Measurements from ENCODE around the gene SORCS2.
A peak's percentile ranks its signal among the peaks of the same experiment; 100 is the strongest.

Gene SORCS2

DNA sequence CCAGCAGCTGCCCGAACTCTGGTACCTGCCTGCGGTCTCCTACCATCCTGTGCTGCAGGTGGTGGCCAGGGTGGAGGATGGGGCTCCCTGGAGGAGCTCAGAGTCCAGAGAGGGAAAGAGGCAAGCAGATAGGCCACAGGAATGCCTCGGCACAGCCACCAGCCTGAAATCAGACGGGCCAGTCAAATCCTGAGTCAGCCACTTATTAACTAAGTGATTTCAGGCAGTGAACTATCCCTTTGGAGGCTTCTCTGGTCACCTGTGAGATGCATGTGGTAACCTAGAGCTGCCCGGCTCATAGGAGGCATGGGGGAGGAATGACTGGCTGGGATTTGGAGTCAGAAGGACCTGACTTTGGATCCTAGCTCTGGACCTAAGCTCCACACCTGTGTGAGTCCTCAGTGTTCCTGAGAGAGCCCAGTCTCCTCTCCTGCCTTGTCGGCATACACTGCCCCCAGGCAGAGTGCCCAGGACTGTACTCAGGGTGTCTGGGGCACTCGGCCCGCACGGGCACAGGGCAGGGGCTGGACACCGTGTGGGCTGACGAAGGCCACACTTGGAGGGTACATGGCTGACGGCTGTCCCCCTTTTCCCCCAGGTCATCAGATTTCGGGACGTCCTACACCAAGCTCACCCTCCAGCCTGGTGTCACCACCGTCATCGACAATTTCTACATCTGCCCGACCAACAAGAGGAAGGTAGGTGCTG, 338.7 kb downstream of the SORCS2 start:
- no peak for DNase-seq (ENCODE audit: low read depth)

- no peak for DNase-seq (ENCODE audit: low read depth)
These were observed 339.3 kb downstream of the SORCS2 start for GRCh38 chr4:7531640-7531994.

DNA sequence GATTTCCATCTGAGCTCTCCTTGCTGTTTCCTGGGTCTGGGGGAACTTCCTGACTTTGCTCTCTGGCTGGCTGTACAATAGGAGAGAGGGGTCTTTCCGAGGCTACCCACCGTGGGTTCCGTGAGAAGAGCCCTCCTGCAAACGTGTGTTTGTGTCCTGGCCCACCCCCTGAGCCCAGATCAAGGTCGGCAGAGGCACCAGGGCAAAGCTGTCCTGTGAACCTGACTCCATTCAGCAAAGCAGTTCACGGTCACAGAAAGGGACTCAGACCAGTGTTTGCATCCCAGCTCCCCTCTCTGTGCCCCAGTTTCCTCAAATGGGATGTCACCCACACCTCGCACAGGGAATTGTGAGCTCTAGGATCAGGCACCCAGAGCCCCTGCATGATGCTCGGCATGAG, 339.7 kb downstream of the SORCS2 start:
- no peak for DNase-seq (ENCODE audit: low read depth)

DNA sequence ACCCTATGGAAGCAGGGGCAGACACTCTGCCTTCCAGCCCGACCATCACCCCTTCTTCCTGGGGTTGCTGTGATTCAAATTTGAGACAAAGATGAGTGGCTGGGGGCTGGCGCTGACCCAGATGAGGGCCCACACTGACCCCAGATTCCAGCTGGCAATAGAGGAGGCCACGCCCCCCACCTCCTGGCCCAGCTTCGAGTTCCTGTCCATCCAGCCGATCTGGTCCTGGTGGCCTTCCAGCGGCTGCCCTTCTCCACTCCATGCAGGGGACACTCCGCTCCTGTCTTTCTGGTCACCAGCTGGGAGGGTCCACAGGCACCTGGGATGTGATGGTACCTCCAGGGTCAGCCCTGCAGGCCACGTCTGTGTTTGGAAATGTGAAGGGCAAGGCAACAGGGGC, 340.9 kb downstream of the SORCS2 start:
- DNase-seq (ENCODE audit: low read depth): no peak

- no peak for DNase-seq (ENCODE audit: low read depth)
These were observed 342.8 kb downstream of the SORCS2 start for GRCh38 chr4:7535094-7535493.

GRCh38 chr4:7535619-7536018, 343.3 kb downstream of the SORCS2 start:
- DNase-seq (ENCODE audit: low read depth): no peak

- DNase-seq (ENCODE audit: low read depth): no peak
These were observed 344.5 kb downstream of the SORCS2 start for GRCh38 chr4:7536876-7537275.

- DNase-seq (ENCODE audit: low read depth): no peak
These were observed 345.6 kb downstream of the SORCS2 start for GRCh38 chr4:7537853-7538400.

- no peak for DNase-seq (ENCODE audit: low read depth)
These were observed 346.2 kb downstream of the SORCS2 start for GRCh38 chr4:7538518-7538917.

DNA sequence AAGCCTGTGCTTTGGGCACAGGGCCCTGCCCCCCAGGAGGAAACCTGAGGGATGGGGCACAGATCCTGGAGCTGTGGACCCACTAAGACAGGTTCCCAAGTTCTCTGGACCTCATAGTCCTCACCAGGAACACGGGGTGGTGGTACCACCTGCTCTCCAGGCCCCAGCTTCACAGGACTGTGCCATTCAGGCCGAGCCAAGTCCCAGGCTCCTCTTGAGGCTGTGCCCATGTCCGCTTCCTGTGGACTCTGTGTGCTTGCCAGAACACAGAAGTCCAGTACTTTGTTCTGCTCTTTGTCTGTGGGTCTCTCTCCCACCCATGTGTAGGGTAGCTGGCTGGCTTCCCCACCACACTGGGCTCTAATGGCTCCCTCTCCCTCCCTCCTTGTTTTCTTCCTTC, 346.8 kb downstream of the SORCS2 start:
- DNase-seq (ENCODE audit: low read depth): no peak

- DNase-seq (ENCODE audit: low read depth): peak; percentile 26
These were observed 347.3 kb downstream of the SORCS2 start for GRCh38 chr4:7539659-7540058.

- DNase-seq (ENCODE audit: low read depth): no peak
These were observed 347.9 kb downstream of the SORCS2 start for GRCh38 chr4:7540206-7540605.

- no peak for DNase-seq (ENCODE audit: low read depth)
These were observed 348.5 kb downstream of the SORCS2 start for GRCh38 chr4:7540654-7541413.

- DNase-seq (ENCODE audit: low read depth): no peak
These were observed 349.1 kb downstream of the SORCS2 start for GRCh38 chr4:7541414-7541810.

GRCh38 chr4:7542781-7543180, 350.4 kb downstream of the SORCS2 start:
- DNase-seq (ENCODE audit: low read depth): no peak

GRCh38 chr4:7546152-7546808, 353.9 kb downstream of the SORCS2 start:
- no peak for DNase-seq (ENCODE audit: low read depth)

DNA sequence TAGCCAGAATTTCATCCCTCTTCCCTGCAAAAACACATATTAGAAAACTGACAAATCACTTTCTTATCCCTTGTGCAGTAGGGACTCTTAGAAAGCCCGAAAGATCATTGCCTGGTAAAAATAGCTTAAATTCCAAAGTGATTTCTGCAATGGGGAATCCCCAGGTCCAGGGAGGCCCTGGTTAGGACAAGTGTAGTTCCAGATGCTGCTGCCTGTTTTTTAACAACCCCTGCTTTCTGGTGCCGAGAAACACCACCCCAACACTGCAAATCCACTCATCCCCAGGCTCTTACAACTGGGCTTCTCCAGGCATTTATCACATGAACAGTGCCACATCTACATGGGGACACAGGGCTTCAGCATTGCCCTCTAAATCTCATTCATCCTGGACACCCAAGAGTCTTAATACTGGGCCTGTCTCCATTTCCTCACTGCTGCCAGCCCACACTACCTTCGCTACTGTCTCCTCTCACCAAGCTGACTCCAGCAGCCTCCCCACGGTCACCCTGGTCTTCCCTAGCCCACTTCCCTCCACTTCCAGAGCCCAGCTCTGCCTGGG, 354.6 kb downstream of the SORCS2 start:
- no peak for DNase-seq (ENCODE audit: low read depth)

DNA sequence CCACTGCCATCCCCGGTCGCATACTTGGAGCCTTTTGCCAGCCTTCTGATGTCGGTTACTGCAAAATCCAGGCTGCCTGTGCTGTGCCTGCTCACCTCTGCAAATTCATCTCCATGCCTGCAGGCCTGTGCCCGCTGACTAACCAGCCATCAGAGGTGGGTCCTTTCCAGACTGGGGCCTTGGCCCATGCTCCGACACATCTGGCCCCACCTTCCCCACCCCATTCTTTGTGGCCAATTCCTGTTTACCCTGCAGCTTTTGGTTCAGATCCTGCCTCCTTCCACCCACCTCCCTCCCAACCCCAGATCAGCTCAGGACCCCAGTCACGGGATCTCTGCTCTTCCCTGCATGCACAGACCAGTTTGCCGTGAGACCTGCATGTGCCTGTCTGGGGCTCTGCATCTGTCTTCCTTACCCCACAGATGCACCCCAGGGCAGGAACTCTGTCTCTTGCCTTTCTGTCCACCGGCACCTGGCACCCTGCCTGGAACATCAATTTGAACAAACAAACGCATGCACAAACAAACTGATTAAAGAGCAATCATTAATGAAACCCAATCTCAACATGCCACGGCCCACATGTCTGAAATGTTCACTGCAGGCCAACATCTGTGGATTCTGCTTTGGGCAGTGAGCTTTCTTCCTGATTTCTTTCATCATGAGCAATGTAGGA, 355.2 kb downstream of the SORCS2 start:
- no peak for DNase-seq (ENCODE audit: low read depth)

DNA sequence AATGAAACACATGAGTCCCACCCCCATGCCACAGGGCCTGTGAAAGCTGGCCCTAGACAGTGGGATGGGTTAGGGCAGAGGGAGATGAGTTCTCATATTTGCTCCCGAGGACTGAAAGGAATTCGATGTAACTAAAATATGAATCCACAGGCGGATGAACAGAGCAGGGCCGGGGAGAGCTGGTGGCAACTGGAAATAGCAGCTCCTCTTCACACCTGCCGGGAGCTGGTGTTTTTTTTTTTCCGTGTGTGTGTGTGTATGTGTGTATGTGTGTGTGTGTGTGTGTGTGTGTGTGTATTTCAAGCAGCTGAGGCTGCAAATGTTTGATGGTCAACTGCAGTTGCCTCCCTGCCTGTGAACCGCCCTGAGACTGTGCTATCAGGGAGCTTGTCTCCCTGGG, 357.5 kb downstream of the SORCS2 start:
- no peak for DNase-seq (ENCODE audit: low read depth)

GRCh38 chr4:7552466-7552865, 360.1 kb downstream of the SORCS2 start:
- no peak for DNase-seq (ENCODE audit: low read depth)

DNA sequence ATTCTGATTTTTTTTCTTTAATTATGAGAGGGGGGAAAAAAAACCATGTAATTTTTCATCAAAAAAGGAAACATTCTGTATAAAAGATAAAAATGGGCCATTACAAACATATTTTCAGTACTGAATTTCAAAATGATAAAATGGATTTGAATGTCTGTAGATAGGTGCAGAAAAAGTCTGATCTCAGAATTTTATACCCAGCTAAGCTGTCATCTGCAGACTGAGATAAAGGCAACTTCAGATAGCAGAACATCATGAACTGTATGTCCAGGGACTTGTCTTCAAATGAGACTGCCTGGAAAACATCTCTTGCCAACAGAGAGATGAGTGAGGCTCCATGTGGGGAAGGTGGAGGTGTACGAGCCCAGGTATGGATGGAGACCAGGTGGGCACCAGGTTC, 360.9 kb downstream of the SORCS2 start:
- DNase-seq (ENCODE audit: low read depth): no peak

DNA sequence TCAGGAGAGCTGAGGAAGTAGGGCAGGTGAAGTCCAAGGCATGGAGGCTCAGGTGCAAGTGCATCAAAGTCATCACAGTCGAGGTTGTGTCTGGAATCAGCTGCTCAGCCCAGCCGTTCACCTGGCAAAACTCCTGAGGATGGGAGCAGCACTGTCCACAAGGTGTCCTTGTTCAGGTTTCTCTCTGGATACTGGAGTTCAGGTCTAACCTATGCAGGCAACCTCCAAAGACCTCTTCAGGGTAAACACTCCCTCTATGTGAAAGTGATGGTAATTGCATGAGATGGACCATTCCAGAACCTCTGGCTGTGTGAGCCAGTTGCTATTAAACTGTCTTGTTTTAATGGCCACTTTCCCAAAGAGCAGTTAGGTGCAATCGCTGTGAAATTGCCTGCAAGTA, 362.6 kb downstream of the SORCS2 start:
- no peak for DNase-seq (ENCODE audit: low read depth)

All from activated T-helper 1 cell treated with Interleukin-2 at 50 U/mL for 16 hours (primary cell).